ENCODE measurements around the gene TOP1. TPM values are rescaled to one million over a fixed set of nuclear protein-coding genes. Genes with fewer than 3 reads are reported as not detected.

The TOP1 gene
- total RNA-seq, 1 experiment from 2014 or later = 125 TPM

DNA sequence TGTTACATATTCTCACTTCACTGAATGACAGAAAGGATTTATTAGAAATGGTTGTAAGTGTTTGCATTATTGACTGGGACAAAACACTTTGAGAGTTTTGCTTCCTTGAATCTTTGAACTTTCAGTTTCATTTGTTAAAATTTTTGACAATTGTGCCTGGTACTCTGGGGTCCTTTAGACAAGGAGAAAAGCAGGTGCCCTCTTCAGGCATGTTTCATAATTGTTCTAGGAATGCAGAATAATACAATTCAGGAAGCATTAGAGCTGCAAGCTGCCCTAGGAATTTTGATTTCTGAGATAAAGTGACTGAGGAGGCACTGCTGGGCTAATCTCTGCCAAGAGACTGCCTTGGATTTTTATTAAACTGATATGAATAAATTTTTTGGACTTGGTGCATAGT is 49.7 kb downstream of the TOP1 start:
- Histone ChIP-seq H3K27ac (ENCODE audit: low read depth, low read length, poor library complexity, severe bottlenecking) (peak overlapping the region; percentile 57), H3K27me3 (replicated peaks; ENCODE audit: insufficient read depth, low read depth, low read length, poor library complexity) (no peaks in the 10 kb centered on the region), H3K9me3 (ENCODE audit: low read depth, low read length, poor library complexity, severe bottlenecking) (no peaks in the 10 kb centered on the region), H3K4me1 (ENCODE audit: insufficient read depth, low read length, poor library complexity, severe bottlenecking) (peaks cover 26% of the 10 kb centered on the region), H3K4me3 (ENCODE audit: low read depth, low read length, poor library complexity, severe bottlenecking) (no peak overlapping the region), H3K36me3 (ENCODE audit: insufficient read depth, low read length, poor library complexity, severe bottlenecking) (peaks cover 61% of the 10 kb centered on the region)
- DNase-seq (ENCODE audit: low spot score) = peak; percentile 83
- ChIA-PET CTCF (interaction anchor here (1.0 kb wide), 1 partner anchor 88 kb away, joined by 11 read pairs; no protein-coding TSS in a partner anchor), POLR2A (ENCODE audit: low non-redundant PET) (no interaction called here)
- TF ChIP-seq, protein P1, sequence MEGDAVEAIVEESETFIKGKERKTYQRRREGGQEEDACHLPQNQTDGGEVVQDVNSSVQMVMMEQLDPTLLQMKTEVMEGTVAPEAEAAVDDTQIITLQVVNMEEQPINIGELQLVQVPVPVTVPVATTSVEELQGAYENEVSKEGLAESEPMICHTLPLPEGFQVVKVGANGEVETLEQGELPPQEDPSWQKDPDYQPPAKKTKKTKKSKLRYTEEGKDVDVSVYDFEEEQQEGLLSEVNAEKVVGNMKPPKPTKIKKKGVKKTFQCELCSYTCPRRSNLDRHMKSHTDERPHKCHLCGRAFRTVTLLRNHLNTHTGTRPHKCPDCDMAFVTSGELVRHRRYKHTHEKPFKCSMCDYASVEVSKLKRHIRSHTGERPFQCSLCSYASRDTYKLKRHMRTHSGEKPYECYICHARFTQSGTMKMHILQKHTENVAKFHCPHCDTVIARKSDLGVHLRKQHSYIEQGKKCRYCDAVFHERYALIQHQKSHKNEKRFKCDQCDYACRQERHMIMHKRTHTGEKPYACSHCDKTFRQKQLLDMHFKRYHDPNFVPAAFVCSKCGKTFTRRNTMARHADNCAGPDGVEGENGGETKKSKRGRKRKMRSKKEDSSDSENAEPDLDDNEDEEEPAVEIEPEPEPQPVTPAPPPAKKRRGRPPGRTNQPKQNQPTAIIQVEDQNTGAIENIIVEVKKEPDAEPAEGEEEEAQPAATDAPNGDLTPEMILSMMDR (conservative IDR thresholded peaks at IDR 0.05; ENCODE audit: low read depth, low read length) = peak; percentile 70
- no peak for TF ChIP-seq EZH2 (IDR thresholded peaks at IDR 0.05; ENCODE audit: borderline replicate concordance, low read depth, low read length, poor library complexity, severe bottlenecking)
- intact Hi-C loops (cut with micrococcal nuclease; ENCODE audit: unreplicated experiment) = loop anchor here (2.0 to 10.0 kb wide), 3 partner anchors 56 to 111 kb away; partner anchors contain the start of gene PLCG1
- BruUV-seq (replicated peaks) = no TSS peak

DNA sequence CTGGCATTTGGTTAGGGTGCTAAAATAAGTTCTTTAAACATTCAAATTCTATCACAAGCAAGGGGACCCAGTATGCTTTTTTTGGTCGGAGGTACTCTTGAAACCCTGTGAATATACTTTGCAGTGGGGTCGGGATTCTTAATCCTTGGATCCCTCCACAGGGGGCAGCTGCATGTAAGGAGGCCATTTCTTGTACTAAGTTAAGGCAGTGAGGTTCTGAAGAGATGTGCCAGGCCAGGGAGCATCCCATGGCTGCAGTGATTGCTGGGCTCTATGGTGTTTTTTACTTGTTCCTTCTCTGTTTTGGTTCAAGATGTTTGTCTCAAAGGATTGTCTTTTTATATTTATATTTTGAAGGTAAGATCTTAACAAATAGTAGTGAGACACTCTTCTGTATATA is 50.4 kb downstream of the TOP1 start:
- peaks cover 68% of the 10 kb centered on the region for H3K36me3 ChIP-seq (ENCODE audit: insufficient read depth, low read length, poor library complexity, severe bottlenecking)

GRCh38 chr20:41080866-41081265 is 52.2 kb downstream of the TOP1 start:
- ChIA-PET POLR2A (ENCODE audit: low non-redundant PET) (no interaction called here), CTCF (no interaction called here)
- Histone ChIP-seq H3K4me3 (ENCODE audit: low read depth, low read length, poor library complexity, severe bottlenecking) (no peak overlapping the region), H3K9me3 (ENCODE audit: low read depth, low read length, poor library complexity, severe bottlenecking) (no peaks in the 10 kb centered on the region), H3K27me3 (replicated peaks; ENCODE audit: insufficient read depth, low read depth, low read length, poor library complexity) (no peaks in the 10 kb centered on the region), H3K27ac (ENCODE audit: low read depth, low read length, poor library complexity, severe bottlenecking) (no peak overlapping the region), H3K4me1 (ENCODE audit: insufficient read depth, low read length, poor library complexity, severe bottlenecking) (peaks cover 10% of the 10 kb centered on the region), H3K36me3 (ENCODE audit: insufficient read depth, low read length, poor library complexity, severe bottlenecking) (peaks cover 81% of the 10 kb centered on the region)
- no peak for DNase-seq (ENCODE audit: low spot score)
- TF ChIP-seq, protein P1 (conservative IDR thresholded peaks at IDR 0.05; ENCODE audit: low read depth, low read length) = no peak
- TF ChIP-seq EZH2 (IDR thresholded peaks at IDR 0.05; ENCODE audit: borderline replicate concordance, low read depth, low read length, poor library complexity, severe bottlenecking) = no peak
- intact Hi-C loops (cut with micrococcal nuclease; ENCODE audit: unreplicated experiment) = no loop called here
- no TSS peak for BruUV-seq (replicated peaks)

More for the DNA sequence above, 50.4 kb downstream of the TOP1 start:
- no peaks in the 10 kb centered on the region for H3K9me3 ChIP-seq (ENCODE audit: low read depth, low read length, poor library complexity, severe bottlenecking)
- no peak overlapping the region for H3K4me3 ChIP-seq (ENCODE audit: low read depth, low read length, poor library complexity, severe bottlenecking)
- peaks cover 19% of the 10 kb centered on the region for H3K4me1 ChIP-seq (ENCODE audit: insufficient read depth, low read length, poor library complexity, severe bottlenecking)
- H3K27ac ChIP-seq (ENCODE audit: low read depth, low read length, poor library complexity, severe bottlenecking) = peak overlapping the region; percentile 57
- TF ChIP-seq, protein P1 (conservative IDR thresholded peaks at IDR 0.05; ENCODE audit: low read depth, low read length) = no peak
- TF ChIP-seq EZH2 (IDR thresholded peaks at IDR 0.05; ENCODE audit: borderline replicate concordance, low read depth, low read length, poor library complexity, severe bottlenecking) = no peak
- no peak for DNase-seq (ENCODE audit: low spot score)
- BruUV-seq (replicated peaks) = no TSS peak
- intact Hi-C loops (cut with micrococcal nuclease; ENCODE audit: unreplicated experiment) = loop anchor here (2.0 to 10.0 kb wide), 3 partner anchors 56 to 112 kb away; partner anchors contain the start of gene PLCG1
- ChIA-PET POLR2A (ENCODE audit: low non-redundant PET) (no interaction called here), CTCF (interaction anchor here (1.0 kb wide), 1 partner anchor 88 kb away, joined by 11 read pairs; no protein-coding TSS in a partner anchor)
- H3K27me3 ChIP-seq (replicated peaks; ENCODE audit: insufficient read depth, low read depth, low read length, poor library complexity) = no peaks in the 10 kb centered on the region
